Left colon (tissue), 2 donors: Measurements from ENCODE around the gene TBC1D20. TPM values are rescaled to one million over a fixed set of nuclear protein-coding genes. Genes with fewer than 3 reads are reported as not detected.
"Not testable (repeated sequence)": the region's sequence is repeated elsewhere in the genome, so short reads cannot be mapped to it uniquely, and the experiment has no call there.

Source experiments
- ATAC-seq: fragments of 200-7000 bp; cut with Tn5 transposase; one replicate; pipeline ENCODE4 v1.9.1; 2020; ENCODE audit warnings: mild to moderate bottlenecking, moderate library complexity
- DNase-seq, 2 donors: peaks; one replicate each; pipeline ENCODE4 v3.0.0-alpha.2; 2020
- intact Hi-C, 2 donors: fragments of 100-400 bp; cut with DNase I in 1 of 2; cut with micrococcal nuclease in 1 of 2; formaldehyde crosslinking; loops; one replicate each; pipeline versions ENCODE4 v1.11.2 to v1.14.0; 2022; cut with DNase I, micrococcal nuclease
- long read RNA-seq: library from polyadenylated mRNA; unstranded; transcript quantifications from one replicate; pipeline ENCODE4 v2.0.0, GENCODE V29; 2021
- total RNA-seq, 2 donors: library from RNA; stranded (reverse); fragmentation: NEBNext Ultra II Directional; extraction: Animal tissue kit (Norgen Biotek cat#: 25700); gene quantifications; one replicate each; pipeline ENCODE4 v1.2.1, GENCODE V29; 2021
- donor health status: DM: no; HTN: no; CAD: no.
- donor health status: DM: yes; HTN: yes; CAD: no.

The TBC1D20 gene, protein sequence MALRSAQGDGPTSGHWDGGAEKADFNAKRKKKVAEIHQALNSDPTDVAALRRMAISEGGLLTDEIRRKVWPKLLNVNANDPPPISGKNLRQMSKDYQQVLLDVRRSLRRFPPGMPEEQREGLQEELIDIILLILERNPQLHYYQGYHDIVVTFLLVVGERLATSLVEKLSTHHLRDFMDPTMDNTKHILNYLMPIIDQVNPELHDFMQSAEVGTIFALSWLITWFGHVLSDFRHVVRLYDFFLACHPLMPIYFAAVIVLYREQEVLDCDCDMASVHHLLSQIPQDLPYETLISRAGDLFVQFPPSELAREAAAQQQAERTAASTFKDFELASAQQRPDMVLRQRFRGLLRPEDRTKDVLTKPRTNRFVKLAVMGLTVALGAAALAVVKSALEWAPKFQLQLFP
- total RNA-seq, result 10 to 100 TPM; 29.0 to 32.3 TPM
- long read RNA-seq, full-length matches to known transcripts, result 16 of 36 reads
- long read RNA-seq, partial matches to known transcripts, result 12 of 36 reads
- long read RNA-seq, other reads (novel, unspliced or antisense), result 8 of 36 reads

GRCh38 chr20:462199-462991 lies at the start of gene TBC1D20:
TSS of gene TBC1D20 (minus strand) at chr20:462533. CDS start at chr20:462405, 128 bp downstream.
- ATAC-seq (peak; percentile 97), DNase-seq (peak; percentile 84 to 89)
- intact Hi-C loops, result no loop called here

DNA sequence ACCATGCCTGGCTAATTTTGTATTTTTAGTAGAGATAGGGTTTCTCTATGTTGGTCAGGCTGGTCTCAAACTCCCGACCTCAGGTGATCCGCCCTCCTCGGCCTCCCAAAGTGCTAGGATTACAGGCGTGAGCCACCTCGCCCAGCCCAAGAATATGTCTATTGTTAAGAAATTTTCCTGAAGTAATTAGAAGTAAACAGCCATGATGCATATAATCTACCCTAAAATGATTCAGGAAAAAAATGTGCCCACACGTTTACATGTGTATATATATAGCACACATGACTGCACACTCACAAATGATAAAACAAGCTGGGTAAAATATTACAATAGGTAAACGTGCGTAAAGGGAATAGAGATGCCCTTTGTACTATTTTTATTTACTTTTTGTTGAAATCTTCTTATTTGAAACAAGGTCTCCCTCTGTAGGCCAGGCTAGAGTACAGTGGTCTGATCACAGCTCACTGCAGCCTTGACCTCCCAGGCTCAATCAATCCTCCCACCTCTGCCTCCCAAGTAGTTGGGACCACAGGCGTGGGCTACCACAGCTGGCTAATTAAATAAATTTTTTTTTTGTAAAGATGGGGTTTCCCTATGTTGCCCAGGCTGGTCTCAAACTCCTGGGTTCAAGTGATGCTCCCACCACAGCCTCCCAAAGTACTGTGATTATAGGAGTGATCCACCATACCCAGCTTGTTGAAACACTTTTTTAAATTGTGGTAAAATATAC lies 48.2 kb upstream of the TBC1D20 start:
- peak; percentile 89 for ATAC-seq
- DNase-seq, intact Hi-C loops: not testable (repeated sequence)

GRCh38 chr20:508364-508787 lies 46.0 kb upstream of the TBC1D20 start:
- ATAC-seq, result peak; percentile 13
- DNase-seq, intact Hi-C loops: not testable (repeated sequence)

- intact Hi-C loops, result no loop called here
- no peak for DNase-seq
- no peak for ATAC-seq
These were observed 45.5 kb upstream of the TBC1D20 start for GRCh38 chr20:507761-508332.

GRCh38 chr20:507006-507758 lies 44.8 kb upstream of the TBC1D20 start:
- intact Hi-C loops, result no loop called here
- DNase-seq (no peak), ATAC-seq (no peak)

GRCh38 chr20:504632-505075 lies 42.3 kb upstream of the TBC1D20 start:
- ATAC-seq (peak; percentile 41), DNase-seq (no peak)
- intact Hi-C loops, result no loop called here

- no peak for ATAC-seq
These were observed 40.9 kb upstream of the TBC1D20 start for GRCh38 chr20:503048-503737.

GRCh38 chr20:497979-498378 lies 35.6 kb upstream of the TBC1D20 start:
- no peak for DNase-seq
- ATAC-seq, result no peak
- intact Hi-C loops, result no loop called here

More at GRCh38 chr20:503048-503737, 40.9 kb upstream of the TBC1D20 start:
- DNase-seq, result no peak
- intact Hi-C loops, result no loop called here

- no peak for DNase-seq
- intact Hi-C loops, result no loop called here
- ATAC-seq, result peak; percentile 25
These were observed 33.9 kb upstream of the TBC1D20 start for GRCh38 chr20:496126-496696.

DNA sequence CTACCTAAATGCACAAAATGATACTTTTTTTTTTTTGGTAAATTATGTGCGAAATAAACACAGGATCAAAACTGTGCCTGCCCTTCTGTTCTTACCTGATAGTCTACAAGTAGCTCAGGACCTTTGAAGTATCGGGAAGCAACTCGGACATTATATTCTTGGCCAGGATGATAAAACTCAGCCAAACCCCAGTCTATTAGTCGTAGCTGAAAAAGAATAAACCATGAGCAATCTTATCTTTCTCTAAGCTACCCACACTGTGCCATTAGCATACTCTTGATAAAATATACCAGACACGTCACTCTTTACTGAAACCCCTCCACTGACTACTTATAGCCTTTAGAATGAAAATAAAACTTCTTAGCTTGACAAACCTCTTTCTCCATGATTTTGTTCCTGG lies 29.8 kb upstream of the TBC1D20 start:
- DNase-seq (no peak), ATAC-seq (no peak)
- intact Hi-C loops, result no loop called here

GRCh38 chr20:487655-488054 lies 25.3 kb upstream of the TBC1D20 start:
- no peak for ATAC-seq
- no peak for DNase-seq
- intact Hi-C loops, result loop anchor here in 1 of 2 donors (10.0 kb wide), 1 partner anchor 133 kb away; no protein-coding TSS in a partner anchor

- DNase-seq, result no peak
- intact Hi-C loops, result loop anchor here in 1 of 2 donors (10.0 kb wide), 1 partner anchor 129 kb away; no protein-coding TSS in a partner anchor
- no peak for ATAC-seq
These were observed 21.7 kb upstream of the TBC1D20 start for GRCh38 chr20:483815-484644.

DNA sequence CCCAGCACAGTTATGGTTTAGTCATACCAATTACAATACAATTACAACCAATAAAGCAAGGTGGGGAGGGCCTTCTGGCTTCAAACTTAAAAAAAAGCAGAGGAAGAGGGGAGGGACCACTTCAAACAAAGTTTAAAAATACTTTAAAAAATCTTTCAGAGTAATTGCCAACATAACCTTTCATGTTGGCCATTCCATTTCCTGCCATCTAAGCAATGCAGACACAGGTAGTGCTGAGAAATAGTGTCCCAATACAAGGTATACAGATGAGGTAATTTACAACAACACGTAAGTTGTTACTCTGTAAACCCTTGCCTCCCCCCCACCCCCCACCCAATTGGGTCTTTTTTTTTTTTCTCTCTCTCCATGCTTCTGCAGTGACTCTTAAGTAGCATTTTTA lies 18.8 kb upstream of the TBC1D20 start:
- intact Hi-C loops, result loop anchor here in 1 of 2 donors (10.0 kb wide), 1 partner anchor 126 kb away; no protein-coding TSS in a partner anchor
- DNase-seq (no peak), ATAC-seq (no peak)

DNA sequence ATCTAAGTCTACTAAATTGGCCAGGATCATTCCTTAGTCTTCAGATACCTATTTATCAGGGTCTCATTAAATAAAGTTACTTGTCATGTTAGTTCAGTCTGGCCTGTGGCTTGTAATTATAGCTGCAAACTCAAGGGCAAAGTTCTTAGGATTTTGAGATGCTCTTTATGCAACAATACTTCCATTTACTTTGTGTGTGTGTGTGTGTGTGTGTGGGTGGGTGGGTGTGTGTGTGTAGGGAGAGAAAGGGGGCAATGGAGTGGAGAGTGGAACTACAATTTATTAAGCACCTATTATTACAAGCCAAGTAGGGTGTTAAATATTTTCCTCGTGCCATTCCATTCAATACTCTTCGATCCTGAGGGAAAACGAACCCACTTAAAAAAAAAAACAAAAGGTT lies 17.7 kb upstream of the TBC1D20 start:
- DNase-seq (no peak), ATAC-seq (no peak)

GRCh38 chr20:479487-479886 lies 17.2 kb upstream of the TBC1D20 start:
- ATAC-seq (peak; percentile 27), DNase-seq (no peak)
- intact Hi-C loops, result no loop called here

More for the DNA sequence above, 17.7 kb upstream of the TBC1D20 start:
- intact Hi-C loops, result loop anchor here in 1 of 2 donors (10.0 kb wide), 1 partner anchor 125 kb away; no protein-coding TSS in a partner anchor

GRCh38 chr20:478949-479429 lies 16.7 kb upstream of the TBC1D20 start:
- intact Hi-C loops, result no loop called here
- DNase-seq (no peak), ATAC-seq (peak; percentile 50)
